ENCODE results near the gene DEFB113.

The DEFB113 gene

GRCh38 chr6:49934770-49935169, 34.7 kb downstream of the DEFB113 start:
- DNase-seq = no peak

- no peak for DNase-seq
Measured at GRCh38 chr6:49933526-49933925, 35.9 kb downstream of the DEFB113 start.

GRCh38 chr6:49929340-49929739, 40.1 kb downstream of the DEFB113 start:
- DNase-seq = no peak

DNA sequence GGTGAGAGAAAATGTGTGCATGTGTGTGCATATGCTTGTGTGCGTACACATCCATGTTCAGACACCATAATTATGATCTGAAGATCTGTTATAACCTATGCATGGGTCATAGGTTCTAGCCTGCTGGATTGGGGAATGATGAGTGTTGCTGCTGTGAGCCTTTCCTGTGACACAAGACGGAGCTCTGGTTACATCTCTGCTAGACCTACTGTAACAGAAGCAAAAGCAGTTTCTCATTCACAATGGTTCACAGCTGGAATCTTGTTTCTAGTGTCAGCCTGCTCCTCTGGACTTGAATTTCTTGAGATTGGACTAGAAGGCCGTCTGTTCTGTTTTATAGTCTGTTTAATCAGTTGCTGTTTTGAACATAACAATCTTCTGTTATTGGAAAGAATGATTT, 45.6 kb downstream of the DEFB113 start:
- DNase-seq = no peak

- no peak for DNase-seq
Measured at GRCh38 chr6:49919935-49920644, 49.3 kb downstream of the DEFB113 start.

- no peak for DNase-seq
Measured at GRCh38 chr6:49919261-49919660, 50.2 kb downstream of the DEFB113 start.

DNA sequence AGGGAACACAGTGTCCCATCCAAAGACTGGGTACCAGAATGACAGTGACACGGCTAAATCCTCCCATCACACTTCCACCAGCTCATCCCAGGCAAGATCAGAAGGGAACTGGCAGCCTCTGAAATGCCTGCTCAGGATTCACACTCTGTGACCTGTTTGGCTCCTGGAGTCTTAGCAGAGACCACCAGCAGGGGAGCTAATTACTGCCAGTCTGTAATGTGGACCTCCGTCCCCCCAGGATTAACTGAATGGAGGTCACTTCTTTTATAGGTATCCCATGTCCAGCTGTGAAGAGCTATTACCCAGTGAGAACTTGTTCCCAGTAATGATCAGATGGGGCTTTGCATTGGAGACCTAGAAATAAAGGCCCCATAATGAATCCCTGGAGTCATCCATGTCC, 50.6 kb downstream of the DEFB113 start:
- DNase-seq = no peak
